HepG2 (cell line): ENCODE measurements around the gene UQCC5. TPM values are rescaled to one million over a fixed set of nuclear protein-coding genes. Genes with fewer than 3 reads are reported as not detected.

ENCODE experiments used
- ATF3 ChIP-seq: sonication (generic); formaldehyde crosslinking; IDR thresholded peaks from 2 replicates; pipeline ENCODE4 v1.4.0; 2020; ENCODE audit warnings: missing genetic modification reagents
- CEBPG ChIP-seq: IDR thresholded peaks from 2 replicates; pipeline ENCODE4 v1.6.1; 2016
- CHCHD3 ChIP-seq: sonication (generic); formaldehyde crosslinking; IDR thresholded peaks from 2 replicates; pipeline ENCODE4 v1.8.0; 2022; ENCODE audit warnings: mild to moderate bottlenecking, missing genetic modification reagents, moderate library complexity
- DMAP1 ChIP-seq: IDR thresholded peaks from 2 replicates; pipeline ENCODE4 v1.6.1; 2016
- FLYWCH1 ChIP-seq: sonication (generic); formaldehyde crosslinking; IDR thresholded peaks from 2 replicates; pipeline ENCODE4 v1.8.1; 2023; ENCODE audit warnings: mild to moderate bottlenecking, missing genetic modification reagents
- GLMP ChIP-seq: sonication (generic); formaldehyde crosslinking; IDR thresholded peaks from 2 replicates; pipeline ENCODE4 v1.9.0; 2021; ENCODE audit warnings: missing genetic modification reagents, mild to moderate bottlenecking, borderline replicate concordance
- HMG20A ChIP-seq: IDR thresholded peaks from 2 replicates; pipeline ENCODE4 v1.6.1; 2016; ENCODE audit warnings: borderline replicate concordance
- IKZF5 ChIP-seq: IDR thresholded peaks from 2 replicates; pipeline ENCODE4 v1.6.1; 2018; ENCODE audit warnings: missing genetic modification reagents, mild to moderate bottlenecking, missing compliant biosample characterization
- JUND ChIP-seq: sonication (generic); formaldehyde crosslinking; IDR thresholded peaks from 2 replicates; pipeline ENCODE4 v1.8.0; 2022; ENCODE audit warnings: mild to moderate bottlenecking, missing genetic modification reagents
- NONO ChIP-seq, 2 experiments: fragments of 450-650 bp in 1 of 2; sonication (generic) in 1 of 2; formaldehyde crosslinking in 1 of 2; IDR thresholded peaks in 1 of 2; conservative IDR thresholded peaks in 1 of 2; 2 replicates each; pipeline versions ENCODE4 v1.6.1 to v1.8.0; 2017 to 2022; ENCODE audit warnings: mild to moderate bottlenecking in 1 of 2, missing genetic modification reagents in 1 of 2, moderate library complexity in 1 of 2
- SOX13 ChIP-seq, 3 experiments: fragments of 450-650 bp in 1 of 3; sonication (generic) in 1 of 3; formaldehyde crosslinking in 1 of 3; IDR thresholded peaks in 2 of 3; conservative IDR thresholded peaks in 1 of 3; 2 replicates each; pipeline versions ENCODE4 v1.5.0 to v1.6.1; 2016 to 2020; ENCODE audit warnings: antibody characterized with exemption in 1 of 3, mild to moderate bottlenecking in 1 of 3, missing compliant biosample characterization in 1 of 3, missing genetic modification reagents in 1 of 3, moderate library complexity in 1 of 3
- TOPORS ChIP-seq: sonication (generic); formaldehyde crosslinking; IDR thresholded peaks from 2 replicates; pipeline ENCODE4 v1.8.0; 2023; ENCODE audit warnings: mild to moderate bottlenecking, missing genetic modification reagents
- ZBTB2 ChIP-seq: sonication (generic); formaldehyde crosslinking; IDR thresholded peaks from 2 replicates; pipeline ENCODE4 v1.8.0; 2022; ENCODE audit warnings: low read depth, missing genetic modification reagents
- ZFP91 ChIP-seq: sonication (generic); formaldehyde crosslinking; IDR thresholded peaks from 2 replicates; pipeline ENCODE4 v1.9.0; 2022; ENCODE audit warnings: missing genetic modification reagents, mild to moderate bottlenecking, borderline replicate concordance
- ZNF230 ChIP-seq: sonication (generic); formaldehyde crosslinking; IDR thresholded peaks from 2 replicates; pipeline ENCODE4 v1.4.0; 2020; ENCODE audit warnings: mild to moderate bottlenecking, missing genetic modification reagents
- ZNF264 ChIP-seq: sonication (generic); formaldehyde crosslinking; IDR thresholded peaks from 2 replicates; pipeline ENCODE4 v1.4.0; 2020; ENCODE audit warnings: missing genetic modification reagents
- ZNF337 ChIP-seq: sonication (generic); formaldehyde crosslinking; IDR thresholded peaks from 2 replicates; pipeline ENCODE4 v1.5.1; 2020; ENCODE audit warnings: missing genetic modification reagents, low read depth, mild to moderate bottlenecking, borderline replicate concordance
- ZNF749 ChIP-seq: sonication (generic); formaldehyde crosslinking; IDR thresholded peaks from 2 replicates; pipeline ENCODE4 v1.8.0; 2022; ENCODE audit warnings: mild to moderate bottlenecking, missing genetic modification reagents, moderate library complexity, borderline replicate concordance
- ZNF800 ChIP-seq: sonication (generic); formaldehyde crosslinking; IDR thresholded peaks from 2 replicates; pipeline ENCODE4 v1.4.0; 2020; ENCODE audit warnings: missing genetic modification reagents
- ZNF883 ChIP-seq: sonication (generic); formaldehyde crosslinking; IDR thresholded peaks from 2 replicates; pipeline ENCODE4 v1.5.1; 2020; ENCODE audit warnings: mild to moderate bottlenecking, missing genetic modification reagents; ENCODE audit errors: not compliant biosample characterization
- ZSCAN9 ChIP-seq: IDR thresholded peaks from 2 replicates; pipeline ENCODE4 v1.6.1; 2016; ENCODE audit warnings: borderline replicate concordance
- polyA plus RNA-seq, 8 experiments: library from polyadenylated mRNA; depleted of rRNA in 3 of 8; stranded (reverse) in 7 of 8; unstranded in 1 of 8; fragments of >200 nt; fragmentation: Illumina TruSeq in 4 of 8; extraction: Trizol in 4 of 8; gene quantifications; 2 replicates each; pipeline versions ENCODE4 v1.2.1 to v1.2.3, GENCODE V29; 2011 to 2016; ENCODE audit warnings: low read depth in 4 of 8, missing spikeins in 1 of 8, mixed read lengths in 1 of 8; ENCODE audit not compliant: insufficient read depth in 1 of 8
- total RNA-seq, 5 experiments: library from RNA; depleted of rRNA; stranded (reverse); fragments of >200 nt; fragmentation: Illumina TruSeq; extraction: Trizol; gene quantifications; 2 replicates each; pipeline ENCODE4 v1.2.3, GENCODE V29; 2016; ENCODE audit warnings: low read depth in 1 of 5

UQCC5 gene
- total and polyA plus RNA-seq, 2 of the 13 experiments (the other 11 are each of a cell fraction or from before 2014, with no cell fraction given), result 15.4 to 29.5 TPM

- no peak for TF ChIP-seq ZSCAN9 (CRISPR knock-in tag)
- peak; percentile 62; the same call in 1 of the 2 replicates for TF ChIP-seq ZFP91
- no peak for TF ChIP-seq CHCHD3 (CRISPR knock-in tag)
- TF ChIP-seq ZNF883 (CRISPR knock-in tag), result peak; percentile 72
- TF ChIP-seq CEBPG (CRISPR knock-in tag), result no peak
- no peak for TF ChIP-seq HMG20A (CRISPR knock-in tag)
- no peak for TF ChIP-seq ZNF749 (CRISPR knock-in tag)
- no peak for TF ChIP-seq ZNF800 (CRISPR knock-in tag)
- 0 out of 2 replicates have a peak, but pooled peaks have one; percentile 23 for TF ChIP-seq DMAP1
- no peak for TF ChIP-seq ATF3 (CRISPR knock-in tag)
- TF ChIP-seq ZBTB2 (CRISPR knock-in tag), result no peak
- TF ChIP-seq TOPORS (CRISPR knock-in tag), result no peak
- TF ChIP-seq FLYWCH1 (CRISPR knock-in tag), result no peak
- no peak for TF ChIP-seq IKZF5
- 0 out of 2 replicates have a peak, but pooled peaks have one; percentile 47 for TF ChIP-seq JUND (CRISPR knock-in tag)
- no peak for TF ChIP-seq SOX13 (IDR thresholded peaks at IDR 0.05)
- TF ChIP-seq SOX13 (CRISPR knock-in tag; conservative IDR thresholded peaks at IDR 0.05 in 1 of 2, IDR thresholded peaks at IDR 0.05 in 1 of 2), result no peak
- no peak for TF ChIP-seq GLMP
- TF ChIP-seq ZNF264 (CRISPR knock-in tag), result no peak
- no peak for TF ChIP-seq ZNF230
- no peak for TF ChIP-seq NONO (IDR thresholded peaks at IDR 0.05)
- no peak for TF ChIP-seq NONO (CRISPR knock-in tag; conservative IDR thresholded peaks at IDR 0.05)
- no peak for TF ChIP-seq ZNF337
Measured at GRCh38 chr3:52495777-52496602, 40.4 kb upstream of the UQCC5 start (continued).
